ENCODE results near the gene CHGA. TPM values are rescaled to one million over a fixed set of nuclear protein-coding genes. Genes with fewer than 3 reads are reported as not detected.

CHGA gene
- total RNA-seq, 1 experiment from 2014 or later, result not detected

DNA sequence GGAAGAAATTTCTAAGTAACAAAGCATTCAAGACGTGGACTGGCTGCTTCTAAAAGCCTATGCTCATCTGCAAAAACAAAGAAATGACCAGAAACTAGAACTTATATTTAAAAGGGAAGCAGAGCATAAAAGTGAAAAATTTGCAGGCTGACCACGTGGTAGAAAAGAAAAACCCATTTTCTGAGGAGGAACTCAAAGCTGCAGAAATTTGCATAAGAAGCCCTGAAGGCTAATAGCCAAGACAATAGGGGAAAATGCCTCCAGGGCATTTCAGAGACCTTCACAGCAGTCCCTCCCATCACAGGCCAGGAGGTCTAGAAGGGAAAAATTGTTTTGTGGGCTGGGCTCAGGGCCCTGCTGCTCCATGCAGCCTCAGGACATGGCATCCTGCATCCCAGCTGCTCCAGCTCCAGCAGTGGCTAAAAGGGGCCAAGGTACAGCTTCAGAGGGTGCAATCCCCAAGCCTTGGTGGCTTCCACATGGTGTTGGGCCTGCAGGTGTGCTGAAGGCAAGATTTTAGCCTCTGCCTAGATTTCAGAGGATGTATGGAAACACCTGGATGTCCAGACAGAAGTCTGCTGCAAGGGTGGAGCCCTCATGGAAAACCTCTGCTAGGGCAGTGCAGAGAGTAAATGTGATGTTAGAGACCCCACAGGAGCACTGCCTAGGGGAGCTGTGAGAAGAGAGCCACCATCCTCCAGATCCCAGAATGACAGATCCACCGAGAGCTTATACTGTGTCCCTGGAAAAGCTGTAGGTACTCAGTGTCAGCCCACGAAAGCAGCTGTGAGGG is 55.5 kb downstream of the CHGA start:
- Histone ChIP-seq H3K9me2 (ENCODE audit: insufficient read depth) (no peaks in the 10 kb centered on the region), H3K27me3 (ENCODE audit: insufficient read depth, low read length) (no peaks in the 10 kb centered on the region), H3K4me3 (replicated peaks in 1 of 2; ENCODE audit: low read depth in 1 of 2, low read length in 2 of 2) (no peak overlapping the region), H3K79me2 (ENCODE audit: insufficient read depth, low read length) (no peaks in the 10 kb centered on the region), H3K4me1 (ENCODE audit: control insufficient read depth in 1 of 2, insufficient read depth in 2 of 2, low read length in 2 of 2) (no peaks in the 10 kb centered on the region), H3K36me3 (ENCODE audit: control insufficient read depth in 1 of 2, insufficient read depth in 2 of 2, low read length in 2 of 2) (peaks cover 0 to 6% of the 10 kb centered on the region in 2 experiments; a peak in 1 of 4 replicates), H3K4me2 (ENCODE audit: low read length) (no peak overlapping the region), H3K9ac (ENCODE audit: low read length) (no peak overlapping the region), H3K27ac (ENCODE audit: low read depth, low read length) (no peak overlapping the region), H2AFZ (ENCODE audit: low read depth, low read length, poor library complexity, severe bottlenecking) (no peak overlapping the region), H3K9me3 (ENCODE audit: control insufficient read depth in 1 of 2, insufficient read depth in 1 of 2, low read depth in 1 of 2, low read length in 2 of 2) (peaks cover 0 to 5% of the 10 kb centered on the region in 2 experiments; a peak in 1 of 4 replicates), H4K20me1 (ENCODE audit: insufficient read depth) (no peaks in the 10 kb centered on the region)
- CTCF ChIA-PET, result no interaction called here
- no TSS peak for BruUV-seq (replicated peaks)
- RAD21 ChIA-PET (ENCODE audit: low non-redundant PET in 1 of 2, low total read pairs in 2 of 2, uncharacterized antibody in 2 of 2, unreplicated experiment in 2 of 2), result no interaction called here
- TF ChIP-seq ZFX (IDR thresholded peaks at IDR 0.05) (no peak), CBX3 (IDR thresholded peaks at IDR 0.05; ENCODE audit: low read depth) (peak; percentile 59; the same call in 1 of the 2 replicates)
- TF ChIP-seq, protein P1, sequence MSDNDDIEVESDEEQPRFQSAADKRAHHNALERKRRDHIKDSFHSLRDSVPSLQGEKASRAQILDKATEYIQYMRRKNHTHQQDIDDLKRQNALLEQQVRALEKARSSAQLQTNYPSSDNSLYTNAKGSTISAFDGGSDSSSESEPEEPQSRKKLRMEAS (IDR thresholded peaks at IDR 0.05), result no peak
- ATAC-seq (no peak), DNase-seq (ENCODE audit: low read depth, low spot score) (no peak)
- intact Hi-C loops (cut with micrococcal nuclease), result no loop called here
- POLR2A ChIA-PET, result no interaction called here

DNA sequence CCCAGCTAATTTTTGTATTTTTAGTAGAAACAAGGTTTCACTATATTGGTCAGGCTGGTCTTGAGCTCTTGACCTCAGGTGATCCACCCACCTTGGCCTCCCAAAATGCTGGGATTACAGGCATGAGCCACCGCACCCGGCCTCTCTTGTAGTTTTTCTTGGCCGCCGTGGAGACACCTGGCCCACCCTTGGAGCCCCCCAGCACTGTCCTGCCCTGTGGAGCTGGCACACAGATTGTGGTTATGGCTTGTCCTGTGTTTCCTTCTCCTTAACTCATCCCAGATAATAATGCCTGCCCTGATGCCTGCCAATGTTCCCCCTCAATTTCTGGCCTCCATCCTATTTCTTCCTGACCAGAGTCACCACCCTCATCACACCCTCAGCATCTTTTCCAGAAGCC is 57.9 kb downstream of the CHGA start:
- H3K27ac ChIP-seq (ENCODE audit: low read depth, low read length), result no peak overlapping the region
- intact Hi-C loops (cut with micrococcal nuclease), result no loop called here
- no peak for ATAC-seq
- CTCF ChIA-PET, result no interaction called here
- RAD21 ChIA-PET (ENCODE audit: low non-redundant PET in 1 of 2, low total read pairs in 2 of 2, uncharacterized antibody in 2 of 2, unreplicated experiment in 2 of 2), result no interaction called here
- no peaks in the 10 kb centered on the region for H3K27me3 ChIP-seq (ENCODE audit: insufficient read depth, low read length)
- H3K36me3 ChIP-seq (ENCODE audit: control insufficient read depth in 1 of 2, insufficient read depth in 2 of 2, low read length in 2 of 2), result peaks cover 0 to 6% of the 10 kb centered on the region in 2 experiments; a peak in 1 of 4 replicates
- peaks cover 0 to 5% of the 10 kb centered on the region in 2 experiments; a peak in 1 of 4 replicates for H3K9me3 ChIP-seq (ENCODE audit: control insufficient read depth in 1 of 2, insufficient read depth in 1 of 2, low read depth in 1 of 2, low read length in 2 of 2)
- H3K4me2 ChIP-seq (ENCODE audit: low read length), result no peak overlapping the region
- no peak overlapping the region for H2AFZ ChIP-seq (ENCODE audit: low read depth, low read length, poor library complexity, severe bottlenecking)
- H3K4me3 ChIP-seq (replicated peaks in 1 of 2; ENCODE audit: low read depth in 1 of 2, low read length in 2 of 2), result no peak overlapping the region
- BruUV-seq (replicated peaks), result no TSS peak
- no peak overlapping the region for H3K9ac ChIP-seq (ENCODE audit: low read length)
- peaks cover under 1 to 1% of the 10 kb centered on the region in 2 experiments; a peak in 2 of 4 replicates for H3K4me1 ChIP-seq (ENCODE audit: control insufficient read depth in 1 of 2, insufficient read depth in 2 of 2, low read length in 2 of 2)
- H3K9me2 ChIP-seq (ENCODE audit: insufficient read depth), result no peaks in the 10 kb centered on the region
- H3K79me2 ChIP-seq (ENCODE audit: insufficient read depth, low read length), result no peaks in the 10 kb centered on the region
- TF ChIP-seq, protein P2, sequence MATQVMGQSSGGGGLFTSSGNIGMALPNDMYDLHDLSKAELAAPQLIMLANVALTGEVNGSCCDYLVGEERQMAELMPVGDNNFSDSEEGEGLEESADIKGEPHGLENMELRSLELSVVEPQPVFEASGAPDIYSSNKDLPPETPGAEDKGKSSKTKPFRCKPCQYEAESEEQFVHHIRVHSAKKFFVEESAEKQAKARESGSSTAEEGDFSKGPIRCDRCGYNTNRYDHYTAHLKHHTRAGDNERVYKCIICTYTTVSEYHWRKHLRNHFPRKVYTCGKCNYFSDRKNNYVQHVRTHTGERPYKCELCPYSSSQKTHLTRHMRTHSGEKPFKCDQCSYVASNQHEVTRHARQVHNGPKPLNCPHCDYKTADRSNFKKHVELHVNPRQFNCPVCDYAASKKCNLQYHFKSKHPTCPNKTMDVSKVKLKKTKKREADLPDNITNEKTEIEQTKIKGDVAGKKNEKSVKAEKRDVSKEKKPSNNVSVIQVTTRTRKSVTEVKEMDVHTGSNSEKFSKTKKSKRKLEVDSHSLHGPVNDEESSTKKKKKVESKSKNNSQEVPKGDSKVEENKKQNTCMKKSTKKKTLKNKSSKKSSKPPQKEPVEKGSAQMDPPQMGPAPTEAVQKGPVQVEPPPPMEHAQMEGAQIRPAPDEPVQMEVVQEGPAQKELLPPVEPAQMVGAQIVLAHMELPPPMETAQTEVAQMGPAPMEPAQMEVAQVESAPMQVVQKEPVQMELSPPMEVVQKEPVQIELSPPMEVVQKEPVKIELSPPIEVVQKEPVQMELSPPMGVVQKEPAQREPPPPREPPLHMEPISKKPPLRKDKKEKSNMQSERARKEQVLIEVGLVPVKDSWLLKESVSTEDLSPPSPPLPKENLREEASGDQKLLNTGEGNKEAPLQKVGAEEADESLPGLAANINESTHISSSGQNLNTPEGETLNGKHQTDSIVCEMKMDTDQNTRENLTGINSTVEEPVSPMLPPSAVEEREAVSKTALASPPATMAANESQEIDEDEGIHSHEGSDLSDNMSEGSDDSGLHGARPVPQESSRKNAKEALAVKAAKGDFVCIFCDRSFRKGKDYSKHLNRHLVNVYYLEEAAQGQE (IDR thresholded peaks at IDR 0.05; ENCODE audit: low read depth), result no peak
- TF ChIP-seq SRF (IDR thresholded peaks at IDR 0.05; ENCODE audit: low read depth), result no peak
- TF ChIP-seq RAD21 (IDR thresholded peaks at IDR 0.05; ENCODE audit: low read depth), result no peak
- POLR2A ChIA-PET, result no interaction called here
- no peaks in the 10 kb centered on the region for H4K20me1 ChIP-seq (ENCODE audit: insufficient read depth)
- DNase-seq (ENCODE audit: low read depth, low spot score), result no peak

All from HCT116 (cell line).